H1 (cell line): ENCODE data around the gene TP53RK. TPM values are rescaled to one million over a fixed set of nuclear protein-coding genes. Genes with fewer than 3 reads are reported as not detected.

Experiments
- ASH2L ChIP-seq: fragments of 200-600, 300-600 bp; sonication (generic); IDR thresholded peaks from one replicate; pipeline ENCODE4 v1.7.1; 2017; ENCODE audit warnings: low read length
- CBX5 ChIP-seq: fragments of 300-800, 300-1000 bp; sonication (generic); IDR thresholded peaks from 2 replicates; pipeline ENCODE4 v1.7.1; 2016; ENCODE audit warnings: antibody characterized with exemption, low read length, low read depth
- KDM1A ChIP-seq: fragments of 200-600, 300-600 bp; sonication (generic); IDR thresholded peaks from 2 replicates; pipeline ENCODE4 v1.7.1; 2016; ENCODE audit warnings: mild to moderate bottlenecking, low read length, borderline replicate concordance
- RBBP5 ChIP-seq: IDR thresholded peaks from 2 replicates; pipeline ENCODE4 v1.7.1; 2012; ENCODE audit warnings: low read depth, mild to moderate bottlenecking, inconsistent platforms, low read length, moderate library complexity, borderline replicate concordance
- SIRT6 ChIP-seq: IDR thresholded peaks from one replicate; pipeline ENCODE4 v1.7.1; 2012; ENCODE audit warnings: low read length, inconsistent platforms
- polyA plus RNA-seq, 7 experiments: library from polyadenylated mRNA; depleted of rRNA in 3 of 7; stranded (reverse) in 5 of 7; unstranded in 2 of 7; fragments of >200 nt in 5 of 7; fragments of 200-250 nt in 2 of 7; gene quantifications; 1 replicate in 5 of 7; 2 replicates in 1 of 7; 4 replicates in 1 of 7; pipeline versions ENCODE4 v1.2.1 to v1.2.3, GENCODE V29; 2011 to 2013; ENCODE audit warnings: missing spikeins in 2 of 7, mixed read lengths in 2 of 7
- total RNA-seq: library from RNA; stranded (reverse); fragmentation: NEBNext Ultra II Directional; extraction: Animal tissue kit (Norgen Biotek cat#: 25700); gene quantifications from 2 replicates; pipeline ENCODE4 v1.2.1, GENCODE V29; 2021

The TP53RK gene
- total and polyA plus RNA-seq, 2 of the 8 experiments (the other 6 are each of a cell fraction or from before 2014, with no cell fraction given), result 8.5 to 16.3 TPM

GRCh38 chr20:46674253-46675083 lies 14.8 kb downstream of the TP53RK start (continued):
- TF ChIP-seq SIRT6 (no peak), KDM1A (no peak), ASH2L (no peak), CBX5 (no peak), RBBP5 (no peak)
- TF ChIP-seq, all 59 proteins: peak for 0
